Astrocyte of the hippocampus (primary cell): ENCODE data around the gene NFASC.

ENCODE experiments used
- DNase-seq: peaks from one replicate; pipeline ENCODE4 v3.0.0; 2011; ENCODE audit warnings: low read depth, low spot score

NFASC gene

GRCh38 chr1:205032508-205032907, 161.8 kb downstream of the NFASC start:
- no peak for DNase-seq

GRCh38 chr1:205037539-205037938, 166.9 kb downstream of the NFASC start:
- DNase-seq, result no peak

GRCh38 chr1:205038132-205038786, 167.6 kb downstream of the NFASC start:
- no peak for DNase-seq

GRCh38 chr1:205041001-205041715, 170.5 kb downstream of the NFASC start:
- DNase-seq, result no peak

GRCh38 chr1:205041998-205042910, 171.6 kb downstream of the NFASC start:
- DNase-seq, result no peak

- peak; percentile 11 for DNase-seq
Measured at GRCh38 chr1:205042911-205043806, 172.5 kb downstream of the NFASC start, which contains the start of gene CNTN2. TSS of gene CNTN2 (plus strand) at chr1:205043212. CDS start at chr1:205053186, 9,974 bp downstream.

GRCh38 chr1:205043866-205044265, 173.2 kb downstream of the NFASC start:
- DNase-seq, result no peak

- no peak for DNase-seq
Measured at GRCh38 chr1:205044741-205045140, 174.1 kb downstream of the NFASC start.

- DNase-seq, result no peak
Measured at GRCh38 chr1:205045146-205045545, 174.5 kb downstream of the NFASC start.

- no peak for DNase-seq
Measured at GRCh38 chr1:205046870-205047269, 176.2 kb downstream of the NFASC start.

- no peak for DNase-seq
Measured at GRCh38 chr1:205047764-205048231, 177.1 kb downstream of the NFASC start.

GRCh38 chr1:205048382-205048781, 177.7 kb downstream of the NFASC start:
- DNase-seq, result no peak

- no peak for DNase-seq
Measured at GRCh38 chr1:205049479-205049878, 178.8 kb downstream of the NFASC start.

- no peak for DNase-seq
Measured at GRCh38 chr1:205052690-205053089, 182.0 kb downstream of the NFASC start.

- no peak for DNase-seq
Measured at GRCh38 chr1:205053296-205053695, 182.6 kb downstream of the NFASC start.

- peak; percentile 19 for DNase-seq
Measured at GRCh38 chr1:205054013-205054412, 183.4 kb downstream of the NFASC start.

GRCh38 chr1:205056188-205056611, 185.5 kb downstream of the NFASC start:
- peak; percentile 32 for DNase-seq

- DNase-seq, result no peak
Measured at GRCh38 chr1:205056956-205057568, 186.4 kb downstream of the NFASC start.

GRCh38 chr1:205057808-205058575, 187.3 kb downstream of the NFASC start:
- no peak for DNase-seq

- DNase-seq, result no peak
Measured at GRCh38 chr1:205058853-205059252, 188.2 kb downstream of the NFASC start.
